ENCODE results near the gene BEAN1. TPM values are rescaled to one million over a fixed set of nuclear protein-coding genes. Genes with fewer than 3 reads are reported as not detected.
A peak's percentile ranks its signal among the peaks of the same experiment; 100 is the strongest.

The BEAN1 gene
- total RNA-seq, 4 donors from 2014 or later = 0.23 to 1.8 (median 0.76) TPM; not detected in 1

DNA sequence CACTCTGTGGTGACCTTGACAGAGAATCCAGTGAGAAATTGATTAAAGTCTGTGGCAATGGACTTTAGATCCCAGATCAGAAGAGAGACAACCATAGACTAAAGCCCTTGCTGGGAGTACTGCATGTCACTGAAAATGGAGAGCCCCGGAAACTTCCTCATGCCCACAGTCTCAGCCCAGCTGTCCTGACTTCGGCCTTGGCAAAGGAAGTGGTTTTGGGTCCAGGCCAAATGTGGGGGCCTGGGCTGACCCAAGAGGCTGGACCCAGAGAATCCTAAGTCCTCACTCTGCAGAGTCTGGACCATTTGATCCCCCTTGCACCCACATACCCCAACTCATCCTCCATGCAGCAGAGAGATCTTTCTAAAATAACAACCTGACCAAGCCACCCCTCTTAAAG is 4.7 kb upstream of the BEAN1 start:
- WGBS, 2 donors = 50 to 93% methylated on average over 2 of the region's 2 CpGs
- peaks cover 6 to 15% (median 10%) of the 10 kb centered on the region in 3 donors for H3K4me1 ChIP-seq
- no peaks in the 10 kb centered on the region for H3K36me3 ChIP-seq
- intact Hi-C loops (cut with DNase I) = no loop called here
- TF ChIP-seq, protein P1, sequence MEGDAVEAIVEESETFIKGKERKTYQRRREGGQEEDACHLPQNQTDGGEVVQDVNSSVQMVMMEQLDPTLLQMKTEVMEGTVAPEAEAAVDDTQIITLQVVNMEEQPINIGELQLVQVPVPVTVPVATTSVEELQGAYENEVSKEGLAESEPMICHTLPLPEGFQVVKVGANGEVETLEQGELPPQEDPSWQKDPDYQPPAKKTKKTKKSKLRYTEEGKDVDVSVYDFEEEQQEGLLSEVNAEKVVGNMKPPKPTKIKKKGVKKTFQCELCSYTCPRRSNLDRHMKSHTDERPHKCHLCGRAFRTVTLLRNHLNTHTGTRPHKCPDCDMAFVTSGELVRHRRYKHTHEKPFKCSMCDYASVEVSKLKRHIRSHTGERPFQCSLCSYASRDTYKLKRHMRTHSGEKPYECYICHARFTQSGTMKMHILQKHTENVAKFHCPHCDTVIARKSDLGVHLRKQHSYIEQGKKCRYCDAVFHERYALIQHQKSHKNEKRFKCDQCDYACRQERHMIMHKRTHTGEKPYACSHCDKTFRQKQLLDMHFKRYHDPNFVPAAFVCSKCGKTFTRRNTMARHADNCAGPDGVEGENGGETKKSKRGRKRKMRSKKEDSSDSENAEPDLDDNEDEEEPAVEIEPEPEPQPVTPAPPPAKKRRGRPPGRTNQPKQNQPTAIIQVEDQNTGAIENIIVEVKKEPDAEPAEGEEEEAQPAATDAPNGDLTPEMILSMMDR (IDR thresholded peaks at IDR 0.05) = no peak
- TF ChIP-seq POLR2A (IDR thresholded peaks at IDR 0.05) = no peak
- H3K27me3 ChIP-seq = peaks cover 4 to 58% (median 9%) of the 10 kb centered on the region in 4 donors
- H3K4me3 ChIP-seq = no peak overlapping the region
- H3K27ac ChIP-seq = no peak overlapping the region
- no peak for DNase-seq
- no peaks in the 10 kb centered on the region for H3K9me3 ChIP-seq

DNA sequence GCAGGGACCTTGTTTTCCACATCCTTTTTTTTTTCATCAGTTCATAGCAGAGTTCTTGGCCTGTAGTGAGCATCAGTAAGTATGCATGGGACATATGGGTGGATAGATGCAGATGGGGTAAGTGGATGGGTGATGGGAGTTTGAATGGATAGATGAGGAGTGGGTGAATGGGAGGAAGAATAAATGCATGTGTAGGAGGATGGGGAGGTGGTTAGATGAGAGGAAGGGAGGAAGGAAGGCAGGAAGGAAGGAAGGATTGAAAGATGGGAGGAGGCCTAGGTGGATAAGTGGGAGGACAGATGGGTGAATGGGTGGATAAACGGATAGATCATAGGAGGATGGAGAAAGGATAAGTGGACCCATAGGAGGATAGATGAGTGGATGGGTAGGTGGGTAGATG is 3.9 kb upstream of the BEAN1 start:
- no peak for DNase-seq
- Histone ChIP-seq H3K9me3 (no peaks in the 10 kb centered on the region), H3K27me3 (peaks cover 5 to 67% (median 10%) of the 10 kb centered on the region in 4 donors), H3K36me3 (no peaks in the 10 kb centered on the region), H3K4me1 (peaks cover 10 to 23% (median 18%) of the 10 kb centered on the region in 3 donors), H3K4me3 (no peak overlapping the region), H3K27ac (no peak overlapping the region)
- TF ChIP-seq POLR2A (IDR thresholded peaks at IDR 0.05) = no peak
- TF ChIP-seq, protein P1 (IDR thresholded peaks at IDR 0.05) = no peak
- WGBS, 2 donors = 89 to 96% methylated on average over 1 of the region's 1 CpG
- intact Hi-C loops (cut with DNase I) = no loop called here

DNA sequence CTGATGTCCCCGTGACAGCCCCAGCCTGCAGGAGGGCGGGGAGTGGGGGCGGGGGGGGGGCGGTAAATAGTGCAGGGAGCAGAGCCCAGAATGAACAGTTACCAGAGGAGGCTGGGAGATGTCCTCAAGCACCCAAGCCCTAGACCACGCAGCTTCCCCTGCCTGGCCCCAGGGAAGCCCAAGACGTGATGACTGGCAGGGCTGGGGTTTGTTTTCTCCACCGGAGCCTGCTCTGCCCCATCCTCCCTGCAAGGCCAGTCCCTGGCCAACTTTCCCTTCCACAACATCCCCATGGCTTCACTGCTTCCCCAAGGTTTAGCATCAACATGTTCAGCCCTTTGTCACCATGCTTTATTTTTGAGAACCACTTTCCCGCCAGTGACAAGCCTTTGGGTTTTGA is 1.4 kb upstream of the BEAN1 start:
- Histone ChIP-seq H3K4me3 (no peak overlapping the region), H3K27me3 (peaks cover 9 to 81% (median 11%) of the 10 kb centered on the region in 4 donors), H3K4me1 (peaks cover 10 to 28% (median 18%) of the 10 kb centered on the region in 3 donors), H3K9me3 (no peaks in the 10 kb centered on the region), H3K36me3 (no peaks in the 10 kb centered on the region), H3K27ac (no peak overlapping the region)
- no peak for TF ChIP-seq POLR2A (IDR thresholded peaks at IDR 0.05)
- TF ChIP-seq, protein P1 (IDR thresholded peaks at IDR 0.05) = no peak
- 21 to 46% methylated on average over 3 to 4 of the region's 8 CpGs for WGBS, 2 donors
- DNase-seq = no peak
- intact Hi-C loops (cut with DNase I) = no loop called here

DNA sequence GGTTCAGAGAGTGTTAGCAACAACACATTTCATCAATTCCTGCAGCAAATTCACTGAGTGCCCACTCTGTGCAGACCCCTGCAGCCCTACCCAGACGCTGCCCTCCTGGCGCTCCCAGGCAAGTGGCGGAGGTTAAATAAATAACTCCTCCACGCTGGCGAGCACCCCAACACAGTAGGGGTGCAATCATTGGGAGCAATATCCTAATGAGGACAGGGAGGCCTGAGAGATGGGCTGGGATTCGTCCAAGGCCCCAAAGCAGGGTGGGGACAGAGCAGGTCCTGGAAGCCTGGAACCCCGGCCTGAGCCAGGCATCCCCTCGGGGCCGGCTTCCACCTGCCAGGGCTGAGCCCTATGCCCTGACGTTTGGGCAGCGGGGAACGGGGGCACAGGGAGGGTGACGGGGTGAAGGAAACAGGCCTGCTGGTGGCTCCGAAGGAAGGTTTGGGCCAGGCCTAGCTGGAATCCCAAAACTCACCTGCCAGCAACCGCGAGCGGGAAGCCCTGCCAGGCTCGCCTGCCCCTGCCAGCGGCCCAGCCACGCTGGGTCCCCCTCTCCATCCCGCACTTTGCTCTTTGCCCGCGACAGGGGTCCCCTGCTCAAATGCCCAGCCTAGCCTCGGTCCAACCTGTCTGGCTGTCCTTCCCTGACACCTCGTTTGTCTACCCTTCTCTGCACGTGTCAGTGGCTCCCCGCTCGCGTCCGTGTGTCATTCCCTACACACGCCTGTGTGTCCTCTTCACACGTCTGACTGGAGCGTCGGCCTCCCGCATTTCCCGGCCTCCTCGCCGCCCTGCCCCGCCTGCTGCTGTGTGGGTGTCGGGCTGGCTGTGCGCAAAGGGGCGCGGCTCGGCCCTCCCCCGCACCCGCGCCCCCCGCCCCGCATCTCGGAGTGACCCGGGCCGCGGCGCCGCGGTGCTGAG is 721 bp upstream of the BEAN1 start:
- Histone ChIP-seq H3K9me3 (no peaks in the 10 kb centered on the region), H3K4me1 (peaks cover 10 to 28% (median 18%) of the 10 kb centered on the region in 3 donors), H3K27me3 (peaks cover 9 to 77% (median 11%) of the 10 kb centered on the region in 4 donors), H3K4me3 (peak overlapping the region; percentile 5 to 72 (median 44)), H3K36me3 (no peaks in the 10 kb centered on the region), H3K27ac (peak overlapping the region in 1 of 4 donors; percentile 25)
- no peak for DNase-seq
- WGBS, 2 donors = 3 to 15% methylated on average over 16 to 24 of the region's 56 CpGs
- intact Hi-C loops (cut with DNase I) = no loop called here
- no peak for TF ChIP-seq POLR2A (IDR thresholded peaks at IDR 0.05)
- TF ChIP-seq, protein P1 (IDR thresholded peaks at IDR 0.05) = no peak

Measured in esophagus squamous epithelium (tissue), 5 donors.